WTC11 (cell line): ENCODE results near the gene FIS1. TPM values are rescaled to one million over a fixed set of nuclear protein-coding genes. Genes with fewer than 3 reads are reported as not detected.
A peak's percentile ranks its signal among the peaks of the same experiment; 100 is the strongest.
"Not testable (repeated sequence)": the region's sequence is repeated elsewhere in the genome, so short reads cannot be mapped to it uniquely, and the experiment has no call there.

Source experiments
- ATAC-seq: fragments of 200-7000 bp; cut with Tn5 transposase; 2 replicates; pipeline ENCODE4 v1.10.0; 2021; ENCODE audit warnings: mild to moderate bottlenecking, moderate library complexity
- CTCF ChIA-PET: fragments of 300-600 bp; sonication (Branson Sonifier 250); formaldehyde crosslinking; loops from one replicate; lab custom pipeline; 2021; ENCODE audit warnings: antibody characterized with exemption; lab: Charles Lee
- POLR2A ChIA-PET: fragments of 350-600 bp; sonication (Branson Sonifier 250); formaldehyde crosslinking; loops from one replicate; lab custom pipeline; 2021; ENCODE audit warnings: antibody characterized with exemption; lab: Charles Lee
- DNase-seq: peaks from one replicate; pipeline ENCODE4 v3.0.0; 2021; ENCODE audit warnings: low spot score
- H3K27ac Mint-ChIP-seq: 2 replicates; pipeline ENCODE4 v1.8.0; 2021; ENCODE audit warnings: mixed read lengths
- H3K27me3 Mint-ChIP-seq: 2 replicates; pipeline ENCODE4 v1.8.0; 2021; ENCODE audit warnings: low read depth, mild to moderate bottlenecking, moderate library complexity, mixed read lengths
- H3K36me3 Mint-ChIP-seq: 2 replicates; pipeline ENCODE4 v1.8.0; 2021; ENCODE audit warnings: mixed read lengths
- H3K4me1 Mint-ChIP-seq: 2 replicates; pipeline ENCODE4 v1.8.0; 2022; ENCODE audit warnings: mixed read lengths
- H3K4me3 Mint-ChIP-seq: 2 replicates; pipeline ENCODE4 v1.8.0; 2021; ENCODE audit warnings: mild to moderate bottlenecking, moderate library complexity, mixed read lengths
- H3K9me3 Mint-ChIP-seq: 2 replicates; pipeline ENCODE4 v1.8.0; 2021; ENCODE audit warnings: mixed read lengths
- ATF2 ChIP-seq: sonication (generic); formaldehyde crosslinking; IDR thresholded peaks from 2 replicates; pipeline ENCODE4 v1.8.1; 2022; ENCODE audit warnings: low read depth, missing genetic modification reagents, borderline replicate concordance
- CTCF ChIP-seq: fragments of 200-600 bp; IDR thresholded peaks from 2 replicates; pipeline ENCODE4 v1.8.0; 2022; ENCODE audit warnings: antibody characterized with exemption
- ELF4 ChIP-seq: sonication (generic); formaldehyde crosslinking; IDR thresholded peaks from 2 replicates; pipeline ENCODE4 v1.8.1; 2022; ENCODE audit warnings: low read depth, mild to moderate bottlenecking, moderate library complexity, missing genetic modification reagents
- FOXJ3 ChIP-seq: sonication (generic); formaldehyde crosslinking; IDR thresholded peaks from 2 replicates; pipeline ENCODE4 v1.9.0; 2021; ENCODE audit warnings: missing genetic modification reagents, mild to moderate bottlenecking, borderline replicate concordance
- NFE2L1 ChIP-seq: sonication (generic); formaldehyde crosslinking; IDR thresholded peaks from 2 replicates; pipeline ENCODE4 v1.8.1; 2023; ENCODE audit warnings: missing genetic modification reagents
- PREB ChIP-seq: sonication (generic); formaldehyde crosslinking; IDR thresholded peaks from 2 replicates; pipeline ENCODE4 v1.8.1; 2022; ENCODE audit warnings: mild to moderate bottlenecking, missing genetic modification reagents, moderate library complexity, borderline replicate concordance
- TEAD1 ChIP-seq: sonication (generic); formaldehyde crosslinking; IDR thresholded peaks from 2 replicates; pipeline ENCODE4 v1.8.0; 2022; ENCODE audit warnings: mild to moderate bottlenecking, missing genetic modification reagents
- ZNF121 ChIP-seq: sonication (generic); formaldehyde crosslinking; IDR thresholded peaks from 2 replicates; pipeline ENCODE4 v1.8.0; 2023; ENCODE audit warnings: missing genetic modification reagents
- total RNA-seq: library from RNA; stranded (reverse); gene quantifications from 3 replicates; pipeline ENCODE4 v1.2.3, GENCODE V29; 2021
- TF ChIP-seq, protein P1 (sequence below): sonication (generic); formaldehyde crosslinking; conservative IDR thresholded peaks from 2 replicates; pipeline ENCODE4 v1.8.1; 2023; ENCODE audit warnings: mild to moderate bottlenecking, low read depth, missing genetic modification reagents, moderate library complexity
- TF ChIP-seq, protein P2 (sequence below): fragments of 250-450 bp; sonication (Bioruptor Pico); IDR thresholded peaks from 2 replicates; pipeline ENCODE4 v1.9.0; 2021; ENCODE audit warnings: mild to moderate bottlenecking, borderline replicate concordance

FIS1 gene
- total RNA-seq, 1 experiment from 2014 or later: 123 TPM

DNA sequence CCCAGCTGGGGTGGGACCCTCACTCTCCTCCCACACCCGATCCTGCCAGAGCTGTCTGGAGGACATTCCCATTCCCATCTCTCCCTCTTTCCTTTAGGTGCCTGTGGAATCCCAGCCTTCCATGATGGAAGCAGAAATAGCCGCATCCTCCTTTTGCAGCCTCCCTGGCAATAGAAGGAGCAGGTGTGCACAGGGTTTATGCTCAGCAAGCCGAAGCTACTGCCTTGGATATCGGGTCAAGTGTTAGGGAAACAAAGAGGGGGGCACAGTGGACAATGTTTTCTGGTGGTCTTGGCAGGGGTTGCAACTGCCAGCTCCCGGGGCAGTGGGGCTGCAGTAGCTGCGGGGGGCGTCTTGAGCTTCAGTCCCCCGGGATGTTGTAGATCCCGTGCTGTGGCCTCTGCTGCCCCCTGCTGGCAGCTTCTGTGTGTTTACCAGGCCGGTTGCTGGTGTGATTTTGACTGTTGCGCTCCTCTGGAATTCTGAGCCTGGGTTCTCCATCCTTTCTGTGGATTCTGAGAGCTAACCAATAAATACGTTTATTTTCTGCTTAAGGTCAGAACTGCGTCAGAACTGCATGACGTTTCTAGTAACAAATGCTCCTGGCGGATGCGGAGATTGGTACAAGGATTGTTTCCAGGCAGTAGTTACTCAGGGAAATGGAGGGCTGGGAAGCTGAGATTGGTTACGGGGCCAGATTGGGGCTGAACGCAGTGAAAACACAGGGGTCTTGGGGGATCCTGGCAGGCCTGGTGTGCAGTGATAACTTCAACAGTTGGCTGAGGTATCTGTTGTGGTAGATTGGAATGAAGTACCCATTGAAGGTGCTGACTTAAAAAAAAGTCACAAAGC lies 45.5 kb upstream of the FIS1 start:
- ATAC-seq (peak; percentile 8), DNase-seq (peak; percentile 83)
- H3K36me3 Mint-ChIP-seq: peaks cover 11% of the 10 kb centered on the region
- peak; percentile 86 for TF ChIP-seq CTCF
- H3K27me3 Mint-ChIP-seq, H3K9me3 Mint-ChIP-seq, H3K4me3 Mint-ChIP-seq: not testable (repeated sequence)
- ChIA-PET POLR2A (interaction anchor here (1.1 to 1.5 kb wide), 2 partner anchors 12 to 19 kb away, joined by 3 to 5 read pairs; no protein-coding TSS in a partner anchor), CTCF (interaction anchor here (0.6 to 3.9 kb wide), 38 partner anchors 9 to 341 kb away, joined by 3 to 28 read pairs (median 5); partner anchors contain the start of genes COL26A1, FIS1, IFT22 and MUC3A)
- peak overlapping the region; percentile 78 for H3K27ac Mint-ChIP-seq
- H3K4me1 Mint-ChIP-seq: peaks cover 65% of the 10 kb centered on the region

DNA sequence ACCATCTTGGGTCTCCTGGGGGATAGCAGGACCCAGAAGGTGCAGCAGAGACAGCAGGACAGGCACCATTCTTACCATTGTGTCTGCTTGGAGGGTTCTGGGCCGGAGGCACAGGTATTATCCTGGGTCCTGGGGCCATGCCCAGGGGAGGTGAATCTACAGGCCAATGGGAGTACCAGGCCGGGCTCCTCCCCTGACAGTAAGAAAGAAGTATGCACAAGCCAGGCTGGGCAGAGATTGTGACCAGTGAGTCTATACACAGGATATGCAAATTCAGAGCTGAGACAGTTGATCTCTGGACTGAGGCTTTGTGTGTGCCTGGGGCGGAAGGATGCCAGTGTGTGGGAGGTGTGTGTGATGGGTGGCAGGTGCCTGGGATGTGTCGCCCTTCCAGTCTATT lies 44.8 kb upstream of the FIS1 start:
- Mint-ChIP-seq H3K36me3 (peaks cover 11% of the 10 kb centered on the region), H3K4me3 (peak overlapping the region; percentile 43), H3K27ac (peak overlapping the region; percentile 87), H3K4me1 (peaks cover 58% of the 10 kb centered on the region)
- ATAC-seq: peak; percentile 8
- CTCF ChIA-PET: interaction anchor here (0.7 to 3.9 kb wide), 28 partner anchors 8 to 340 kb away, joined by 3 to 28 read pairs (median 6); partner anchors contain the start of genes FIS1, IFT22, MUC3A and PLOD3
- not testable (repeated sequence) for H3K9me3 Mint-ChIP-seq, DNase-seq, H3K27me3 Mint-ChIP-seq
- POLR2A ChIA-PET: interaction anchor here (1.5 kb wide), 1 partner anchor 11 kb away, joined by 3 read pairs; no protein-coding TSS in a partner anchor

DNA sequence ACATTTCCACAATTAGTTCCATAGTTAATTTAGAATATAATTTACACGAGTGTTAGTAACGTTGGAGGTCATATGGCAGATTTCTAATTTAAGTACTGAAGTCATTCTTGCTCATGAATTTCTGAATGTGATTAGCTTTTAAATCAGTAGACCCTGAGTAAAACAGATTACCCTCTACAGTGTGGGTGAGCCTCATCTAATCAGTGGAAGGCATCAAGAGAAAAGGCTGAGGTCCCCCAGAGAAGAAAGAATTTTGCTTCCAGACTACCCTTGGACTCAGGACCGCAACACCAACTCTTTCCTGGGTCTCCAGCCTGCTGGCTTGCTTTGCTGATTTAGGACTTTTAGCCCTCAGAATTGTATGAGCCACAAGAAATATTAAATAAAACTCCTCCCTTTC lies 43.6 kb upstream of the FIS1 start:
- H3K9me3 Mint-ChIP-seq: peaks cover 6% of the 10 kb centered on the region; the same call in 1 of the 2 replicates
- ATAC-seq (no peak), DNase-seq (no peak)
- ChIA-PET CTCF (interaction anchor here (1.2 kb wide), 1 partner anchor 145 kb away, joined by 4 read pairs; no protein-coding TSS in a partner anchor), POLR2A (no interaction called here)
- no peak overlapping the region for H3K27ac Mint-ChIP-seq
- no peak for TF ChIP-seq ZNF121
- TF ChIP-seq FOXJ3 (CRISPR knock-in tag): no peak
- TF ChIP-seq, protein P1, sequence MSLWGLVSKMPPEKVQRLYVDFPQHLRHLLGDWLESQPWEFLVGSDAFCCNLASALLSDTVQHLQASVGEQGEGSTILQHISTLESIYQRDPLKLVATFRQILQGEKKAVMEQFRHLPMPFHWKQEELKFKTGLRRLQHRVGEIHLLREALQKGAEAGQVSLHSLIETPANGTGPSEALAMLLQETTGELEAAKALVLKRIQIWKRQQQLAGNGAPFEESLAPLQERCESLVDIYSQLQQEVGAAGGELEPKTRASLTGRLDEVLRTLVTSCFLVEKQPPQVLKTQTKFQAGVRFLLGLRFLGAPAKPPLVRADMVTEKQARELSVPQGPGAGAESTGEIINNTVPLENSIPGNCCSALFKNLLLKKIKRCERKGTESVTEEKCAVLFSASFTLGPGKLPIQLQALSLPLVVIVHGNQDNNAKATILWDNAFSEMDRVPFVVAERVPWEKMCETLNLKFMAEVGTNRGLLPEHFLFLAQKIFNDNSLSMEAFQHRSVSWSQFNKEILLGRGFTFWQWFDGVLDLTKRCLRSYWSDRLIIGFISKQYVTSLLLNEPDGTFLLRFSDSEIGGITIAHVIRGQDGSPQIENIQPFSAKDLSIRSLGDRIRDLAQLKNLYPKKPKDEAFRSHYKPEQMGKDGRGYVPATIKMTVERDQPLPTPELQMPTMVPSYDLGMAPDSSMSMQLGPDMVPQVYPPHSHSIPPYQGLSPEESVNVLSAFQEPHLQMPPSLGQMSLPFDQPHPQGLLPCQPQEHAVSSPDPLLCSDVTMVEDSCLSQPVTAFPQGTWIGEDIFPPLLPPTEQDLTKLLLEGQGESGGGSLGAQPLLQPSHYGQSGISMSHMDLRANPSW (CRISPR knock-in tag): no peak
- no peak for TF ChIP-seq ELF4 (CRISPR knock-in tag)
- no peak for TF ChIP-seq PREB
- no peak for TF ChIP-seq ATF2
- TF ChIP-seq NFE2L1 (CRISPR knock-in tag): no peak
- TF ChIP-seq, protein P2, sequence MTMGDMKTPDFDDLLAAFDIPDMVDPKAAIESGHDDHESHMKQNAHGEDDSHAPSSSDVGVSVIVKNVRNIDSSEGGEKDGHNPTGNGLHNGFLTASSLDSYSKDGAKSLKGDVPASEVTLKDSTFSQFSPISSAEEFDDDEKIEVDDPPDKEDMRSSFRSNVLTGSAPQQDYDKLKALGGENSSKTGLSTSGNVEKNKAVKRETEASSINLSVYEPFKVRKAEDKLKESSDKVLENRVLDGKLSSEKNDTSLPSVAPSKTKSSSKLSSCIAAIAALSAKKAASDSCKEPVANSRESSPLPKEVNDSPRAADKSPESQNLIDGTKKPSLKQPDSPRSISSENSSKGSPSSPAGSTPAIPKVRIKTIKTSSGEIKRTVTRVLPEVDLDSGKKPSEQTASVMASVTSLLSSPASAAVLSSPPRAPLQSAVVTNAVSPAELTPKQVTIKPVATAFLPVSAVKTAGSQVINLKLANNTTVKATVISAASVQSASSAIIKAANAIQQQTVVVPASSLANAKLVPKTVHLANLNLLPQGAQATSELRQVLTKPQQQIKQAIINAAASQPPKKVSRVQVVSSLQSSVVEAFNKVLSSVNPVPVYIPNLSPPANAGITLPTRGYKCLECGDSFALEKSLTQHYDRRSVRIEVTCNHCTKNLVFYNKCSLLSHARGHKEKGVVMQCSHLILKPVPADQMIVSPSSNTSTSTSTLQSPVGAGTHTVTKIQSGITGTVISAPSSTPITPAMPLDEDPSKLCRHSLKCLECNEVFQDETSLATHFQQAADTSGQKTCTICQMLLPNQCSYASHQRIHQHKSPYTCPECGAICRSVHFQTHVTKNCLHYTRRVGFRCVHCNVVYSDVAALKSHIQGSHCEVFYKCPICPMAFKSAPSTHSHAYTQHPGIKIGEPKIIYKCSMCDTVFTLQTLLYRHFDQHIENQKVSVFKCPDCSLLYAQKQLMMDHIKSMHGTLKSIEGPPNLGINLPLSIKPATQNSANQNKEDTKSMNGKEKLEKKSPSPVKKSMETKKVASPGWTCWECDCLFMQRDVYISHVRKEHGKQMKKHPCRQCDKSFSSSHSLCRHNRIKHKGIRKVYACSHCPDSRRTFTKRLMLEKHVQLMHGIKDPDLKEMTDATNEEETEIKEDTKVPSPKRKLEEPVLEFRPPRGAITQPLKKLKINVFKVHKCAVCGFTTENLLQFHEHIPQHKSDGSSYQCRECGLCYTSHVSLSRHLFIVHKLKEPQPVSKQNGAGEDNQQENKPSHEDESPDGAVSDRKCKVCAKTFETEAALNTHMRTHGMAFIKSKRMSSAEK (CRISPR knock-in tag): no peak
- TF ChIP-seq TEAD1 (CRISPR knock-in tag): no peak
- no peaks in the 10 kb centered on the region; the same call in 1 of the 2 replicates for H3K27me3 Mint-ChIP-seq
- H3K36me3 Mint-ChIP-seq: peaks cover 11% of the 10 kb centered on the region
- no peak overlapping the region for H3K4me3 Mint-ChIP-seq
- H3K4me1 Mint-ChIP-seq: peaks cover 47% of the 10 kb centered on the region
